GM12878 (cell line): ENCODE results near the gene DNTT. TPM values are rescaled to one million over a fixed set of nuclear protein-coding genes. Genes with fewer than 3 reads are reported as not detected.
A peak's percentile ranks its signal among the peaks of the same experiment; 100 is the strongest.

Experiments used
- BCL11A ChIP-seq: IDR thresholded peaks from 2 replicates; pipeline ENCODE4 v1.6.1; 2011; ENCODE audit warnings: low read depth, low read length
- BCL3 ChIP-seq: IDR thresholded peaks from 2 replicates; pipeline ENCODE4 v1.6.1; 2011; ENCODE audit warnings: borderline replicate concordance, low read depth, mild to moderate bottlenecking, moderate library complexity, low read length; ENCODE audit not compliant: insufficient read depth, poor library complexity, severe bottlenecking
- CBX3 ChIP-seq: fragments of 200-600 bp; sonication (generic); IDR thresholded peaks from 2 replicates; pipeline ENCODE4 v1.6.1; 2016; ENCODE audit warnings: low read depth, borderline replicate concordance
- CREM ChIP-seq: IDR thresholded peaks from 2 replicates; pipeline ENCODE4 v1.6.1; 2014; ENCODE audit warnings: antibody characterized with exemption, low read depth
- CTCF ChIP-seq, 3 experiments: IDR thresholded peaks in 2 of 3; conservative IDR thresholded peaks in 1 of 3; 2 replicates each; pipeline ENCODE4 v1.5.1; 2011; ENCODE audit warnings: low read depth in 3 of 3, low read length in 3 of 3, mild to moderate bottlenecking in 3 of 3, control low read depth in 2 of 3, moderate library complexity in 2 of 3, inconsistent platforms in 1 of 3, mixed read lengths in 1 of 3; ENCODE audit not compliant: control insufficient read depth in 2 of 3, insufficient read depth in 1 of 3; ENCODE audit errors: extremely low read depth in 1 of 3
- FOXK2 ChIP-seq: fragments of 450-650 bp; IDR thresholded peaks from 2 replicates; pipeline ENCODE4 v1.6.1; 2017; ENCODE audit warnings: mild to moderate bottlenecking, moderate library complexity
- IKZF2 ChIP-seq, 2 experiments: fragments of 450-650 bp; IDR thresholded peaks; 2 replicates each; pipeline ENCODE4 v1.6.1; 2017; ENCODE audit warnings: mild to moderate bottlenecking in 2 of 2, moderate library complexity in 2 of 2
- JUNB ChIP-seq: IDR thresholded peaks from 2 replicates; pipeline ENCODE4 v1.6.1; 2016; ENCODE audit warnings: antibody characterized with exemption, mild to moderate bottlenecking
- JUND ChIP-seq: IDR thresholded peaks from 2 replicates; pipeline ENCODE4 v1.6.1; 2012; ENCODE audit warnings: low read depth, mild to moderate bottlenecking, low read length, improper control_type of control experiment, moderate library complexity
- LARP7 ChIP-seq: fragments of 450-650 bp; IDR thresholded peaks from 2 replicates; pipeline ENCODE4 v1.6.1; 2017; ENCODE audit warnings: mild to moderate bottlenecking
- MAX ChIP-seq: IDR thresholded peaks from 2 replicates; pipeline ENCODE4 v1.6.1; 2012; ENCODE audit warnings: low read depth, low read length, improper control_type of control experiment
- MEF2B ChIP-seq: fragments of 450-650 bp; IDR thresholded peaks from 2 replicates; pipeline ENCODE4 v1.6.1; 2018; ENCODE audit warnings: mild to moderate bottlenecking, moderate library complexity; ENCODE audit not compliant: partially characterized antibody, poor library complexity, severe bottlenecking
- MYB ChIP-seq: fragments of 150-350 bp; IDR thresholded peaks from 2 replicates; pipeline ENCODE4 v1.6.1; 2014; ENCODE audit warnings: mild to moderate bottlenecking, low read depth, low read length, borderline replicate concordance
- MYC ChIP-seq: IDR thresholded peaks from 2 replicates; pipeline ENCODE4 v1.6.1; 2011; ENCODE audit warnings: mild to moderate bottlenecking, low read length, moderate library complexity, inconsistent platforms; ENCODE audit not compliant: insufficient read depth, insufficient replicate concordance, insufficient read length, severe bottlenecking
- NBN ChIP-seq: fragments of 450-650 bp; IDR thresholded peaks from 2 replicates; pipeline ENCODE4 v1.6.1; 2016
- PRDM15 ChIP-seq: fragments of 450-650 bp; formaldehyde crosslinking; IDR thresholded peaks from 2 replicates; pipeline ENCODE4 v1.4.0; 2020; ENCODE audit warnings: mild to moderate bottlenecking, moderate library complexity
- TARDBP ChIP-seq: IDR thresholded peaks from 2 replicates; pipeline ENCODE4 v1.6.1; 2016; ENCODE audit warnings: borderline replicate concordance
- YBX1 ChIP-seq: fragments of 450-650 bp; IDR thresholded peaks from 2 replicates; pipeline ENCODE4 v1.6.1; 2016; ENCODE audit warnings: antibody characterized with exemption
- polyA plus RNA-seq, 11 experiments: library from polyadenylated mRNA; depleted of rRNA in 4 of 11; unstranded in 6 of 11; stranded (reverse) in 5 of 11; fragments of >200 nt; fragmentation: Nextera tagmentation in 4 of 11; fragmentation: Illumina TruSeq in 1 of 11; extraction: Ambion mirVana in 4 of 11; extraction: Trizol in 1 of 11; gene quantifications; 1 replicate in 1 of 11; 2 replicates in 10 of 11; pipeline versions ENCODE4 v1.2.1 to v1.2.3, GENCODE V29; 2011 to 2016; ENCODE audit warnings: inconsistent platforms in 2 of 11, missing spikeins in 2 of 11, low read depth in 1 of 11
- total RNA-seq, 4 experiments: library from RNA; depleted of rRNA in 3 of 4; stranded (reverse); fragments of >200 nt in 3 of 4; fragmentation: Illumina TruSeq in 1 of 4; extraction: Trizol in 1 of 4; gene quantifications; 2 replicates each; pipeline versions ENCODE4 v1.2.1 to v1.2.3, GENCODE V29; 2013 to 2021
- TF ChIP-seq, protein P1 (sequence below): IDR thresholded peaks from 2 replicates; pipeline ENCODE4 v1.6.1; 2011; ENCODE audit warnings: mild to moderate bottlenecking, low read depth, low read length, moderate library complexity; ENCODE audit not compliant: insufficient replicate concordance
- TF ChIP-seq, protein P2 (sequence below): fragments of 450-650 bp; IDR thresholded peaks from 2 replicates; pipeline ENCODE4 v1.6.1; 2017; ENCODE audit warnings: low read depth, mild to moderate bottlenecking, moderate library complexity

DNTT gene
- total and polyA plus RNA-seq, 10 of the 15 experiments (the other 5 are each of a cell fraction or from before 2014, with no cell fraction given): 0.06 to 0.13 (median 0.09) TPM; not detected in 5

- no peak for TF ChIP-seq CTCF (IDR thresholded peaks at IDR 0.05 in 2 of 3, conservative IDR thresholded peaks at IDR 0.05 in 1 of 3; ENCODE audit: control insufficient read depth in 2 of 3, extremely low read depth in 1 of 3, insufficient read depth in 1 of 3, low read depth in 3 of 3, low read length in 3 of 3)
- TF ChIP-seq MAX: no peak
- no peak for TF ChIP-seq MYC
- peak; percentile 71; the same call in 1 of the 2 replicates for TF ChIP-seq CREM
- TF ChIP-seq, protein P1, sequence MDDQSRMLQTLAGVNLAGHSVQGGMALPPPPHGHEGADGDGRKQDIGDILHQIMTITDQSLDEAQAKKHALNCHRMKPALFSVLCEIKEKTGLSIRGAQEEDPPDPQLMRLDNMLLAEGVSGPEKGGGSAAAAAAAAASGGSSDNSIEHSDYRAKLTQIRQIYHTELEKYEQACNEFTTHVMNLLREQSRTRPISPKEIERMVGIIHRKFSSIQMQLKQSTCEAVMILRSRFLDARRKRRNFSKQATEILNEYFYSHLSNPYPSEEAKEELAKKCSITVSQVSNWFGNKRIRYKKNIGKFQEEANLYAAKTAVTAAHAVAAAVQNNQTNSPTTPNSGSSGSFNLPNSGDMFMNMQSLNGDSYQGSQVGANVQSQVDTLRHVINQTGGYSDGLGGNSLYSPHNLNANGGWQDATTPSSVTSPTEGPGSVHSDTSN: no peak
- no peak for TF ChIP-seq LARP7
- TF ChIP-seq YBX1: no peak
- TF ChIP-seq CBX3: no peak
- TF ChIP-seq JUNB: peak; percentile 95
- TF ChIP-seq IKZF2 (IDR thresholded peaks at IDR 0.05): peak; percentile 46 to 61; a peak in 2 of 4 replicates
- no peak for TF ChIP-seq NBN
- TF ChIP-seq FOXK2: no peak
- no peak for TF ChIP-seq JUND
- no peak for TF ChIP-seq PRDM15 (CRISPR knock-in tag)
- peak; percentile 29 for TF ChIP-seq BCL3
- TF ChIP-seq BCL11A: peak; percentile 72; the same call in 1 of the 2 replicates
- no peak for TF ChIP-seq MEF2B
- TF ChIP-seq, protein P2, sequence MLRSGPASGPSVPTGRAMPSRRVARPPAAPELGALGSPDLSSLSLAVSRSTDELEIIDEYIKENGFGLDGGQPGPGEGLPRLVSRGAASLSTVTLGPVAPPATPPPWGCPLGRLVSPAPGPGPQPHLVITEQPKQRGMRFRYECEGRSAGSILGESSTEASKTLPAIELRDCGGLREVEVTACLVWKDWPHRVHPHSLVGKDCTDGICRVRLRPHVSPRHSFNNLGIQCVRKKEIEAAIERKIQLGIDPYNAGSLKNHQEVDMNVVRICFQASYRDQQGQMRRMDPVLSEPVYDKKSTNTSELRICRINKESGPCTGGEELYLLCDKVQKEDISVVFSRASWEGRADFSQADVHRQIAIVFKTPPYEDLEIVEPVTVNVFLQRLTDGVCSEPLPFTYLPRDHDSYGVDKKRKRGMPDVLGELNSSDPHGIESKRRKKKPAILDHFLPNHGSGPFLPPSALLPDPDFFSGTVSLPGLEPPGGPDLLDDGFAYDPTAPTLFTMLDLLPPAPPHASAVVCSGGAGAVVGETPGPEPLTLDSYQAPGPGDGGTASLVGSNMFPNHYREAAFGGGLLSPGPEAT: no peak
- no peak for TF ChIP-seq MYB
- TF ChIP-seq TARDBP: no peak
Measured at GRCh38 chr10:96325719-96326373, 21.6 kb downstream of the DNTT start (continued).
